SK-N-MC (cell line): ENCODE data around the gene OR56A4.

Source experiments
- FOXP2 ChIP-seq: optimal IDR thresholded peaks from 2 replicates; pipeline ENCODE3; 2011; ENCODE audit warnings: mild to moderate bottlenecking, moderate library complexity; ENCODE audit not compliant: insufficient read depth; ENCODE audit errors: extremely low read length, control extremely low read depth
- POLR2AphosphoS5 ChIP-seq: IDR thresholded peaks from 2 replicates; pipeline ENCODE4 v1.6.1; 2012; ENCODE audit warnings: mild to moderate bottlenecking, low read depth, low read length, borderline replicate concordance

DNA sequence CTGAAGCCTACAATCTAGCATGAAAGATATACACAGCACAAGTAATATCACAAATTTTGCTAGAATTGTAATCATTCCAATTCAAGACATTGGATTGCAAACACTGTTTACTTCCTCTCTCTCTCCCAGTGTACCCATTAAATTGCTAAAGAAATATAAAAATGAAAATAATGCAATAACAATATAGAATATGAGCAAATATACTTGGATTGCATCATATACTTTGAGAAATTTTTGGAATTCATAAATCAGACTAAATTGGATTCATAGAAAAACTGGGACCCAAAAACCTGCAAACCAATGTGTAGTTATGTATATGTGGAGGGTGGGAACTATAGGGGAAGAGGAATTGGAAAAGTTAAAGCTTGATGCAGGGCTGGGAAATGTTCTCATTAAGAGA lies 48.8 kb upstream of the OR56A4 start:
- TF ChIP-seq POLR2AphosphoS5 (no peak), FOXP2 (no peak)
